Right lobe of liver (tissue), 4 donors: Measurements from ENCODE around the gene CLCN1.

Experiments
- POLR2A ChIP-seq: fragments of 450-650 bp; IDR thresholded peaks from one replicate; pipeline ENCODE4 v1.6.1; 2017; ENCODE audit warnings: antibody characterized with exemption, mild to moderate bottlenecking
- TF ChIP-seq, protein P1 (sequence below), 4 donors: fragments of 200-600 bp in 3 of 4; fragments of 450-650 bp in 1 of 4; IDR thresholded peaks; one replicate each; pipeline versions ENCODE4 v1.5.1 to v1.8.0; 2016 to 2022; ENCODE audit warnings: antibody characterized with exemption in 4 of 4, mild to moderate bottlenecking in 2 of 4
- donor health status: DM: no; HTN: no; CAD: no.
- donor health status: DM: no; HTN: no; CAD: no.
- donor health status: DM: no; HTN: yes; CAD: no.

DNA sequence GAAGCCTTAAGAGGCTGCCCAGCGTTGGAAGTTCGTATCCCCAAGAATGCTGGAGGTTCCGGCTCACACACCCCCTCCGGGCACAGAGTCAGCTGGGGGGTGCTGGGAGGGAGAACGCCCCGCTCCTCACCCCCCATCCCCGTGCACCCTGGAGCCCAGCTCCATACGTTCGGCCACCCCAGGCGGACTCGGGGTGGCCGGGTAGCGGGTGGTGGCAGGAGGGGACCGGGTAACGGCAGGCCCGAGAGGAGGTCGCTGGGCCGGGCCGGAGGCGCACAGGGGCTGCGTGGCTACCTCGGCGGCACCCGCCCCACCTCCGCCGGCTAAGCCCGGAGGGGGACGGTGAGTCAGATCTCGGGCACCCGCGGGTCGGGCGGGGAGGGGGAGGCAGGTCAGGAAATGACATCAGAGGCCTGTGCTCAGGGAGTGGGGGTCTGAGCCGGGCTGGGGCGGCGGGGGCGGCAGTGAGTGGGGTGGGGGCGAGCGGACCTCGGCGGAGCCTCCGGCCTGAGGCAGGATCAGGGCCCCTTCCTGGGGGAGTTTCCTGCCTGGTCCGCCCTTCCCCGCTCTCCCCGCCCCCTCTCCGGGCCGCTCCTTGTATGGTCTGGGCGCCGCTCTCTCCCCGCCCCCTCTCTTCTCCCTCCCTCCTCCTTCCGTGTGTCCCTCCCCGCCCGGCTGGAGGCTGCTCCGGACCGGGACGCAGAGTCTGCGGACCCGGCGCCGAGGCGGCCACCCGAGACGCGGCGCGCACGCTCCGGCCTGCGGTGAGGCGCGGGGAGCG lies 64.9 kb downstream of the CLCN1 start, which contains the start of gene ZYX:
- TF ChIP-seq, protein P1, sequence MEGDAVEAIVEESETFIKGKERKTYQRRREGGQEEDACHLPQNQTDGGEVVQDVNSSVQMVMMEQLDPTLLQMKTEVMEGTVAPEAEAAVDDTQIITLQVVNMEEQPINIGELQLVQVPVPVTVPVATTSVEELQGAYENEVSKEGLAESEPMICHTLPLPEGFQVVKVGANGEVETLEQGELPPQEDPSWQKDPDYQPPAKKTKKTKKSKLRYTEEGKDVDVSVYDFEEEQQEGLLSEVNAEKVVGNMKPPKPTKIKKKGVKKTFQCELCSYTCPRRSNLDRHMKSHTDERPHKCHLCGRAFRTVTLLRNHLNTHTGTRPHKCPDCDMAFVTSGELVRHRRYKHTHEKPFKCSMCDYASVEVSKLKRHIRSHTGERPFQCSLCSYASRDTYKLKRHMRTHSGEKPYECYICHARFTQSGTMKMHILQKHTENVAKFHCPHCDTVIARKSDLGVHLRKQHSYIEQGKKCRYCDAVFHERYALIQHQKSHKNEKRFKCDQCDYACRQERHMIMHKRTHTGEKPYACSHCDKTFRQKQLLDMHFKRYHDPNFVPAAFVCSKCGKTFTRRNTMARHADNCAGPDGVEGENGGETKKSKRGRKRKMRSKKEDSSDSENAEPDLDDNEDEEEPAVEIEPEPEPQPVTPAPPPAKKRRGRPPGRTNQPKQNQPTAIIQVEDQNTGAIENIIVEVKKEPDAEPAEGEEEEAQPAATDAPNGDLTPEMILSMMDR (IDR thresholded peaks at IDR 0.05): no peak
- peak; percentile 90 for TF ChIP-seq POLR2A
